Neural progenitor cell (in vitro differentiated cells): ENCODE results near the gene CLDN9. TPM values are rescaled to one million over a fixed set of nuclear protein-coding genes. Genes with fewer than 3 reads are reported as not detected.

ENCODE experiments used
- DNase-seq: peaks from one replicate; pipeline ENCODE4 v3.0.0-alpha.2; 2016; ENCODE audit warnings: low spot score
- H2AFZ ChIP-seq: fragments of 200-600 bp; sonication (generic); replicated peaks from 2 replicates; pipeline ENCODE4 v1.6.1; 2016; ENCODE audit warnings: antibody characterized with exemption
- H3F3A ChIP-seq: fragments of 200-600 bp; sonication (generic); 2 replicates; pipeline ENCODE4 v1.6.1; 2016; ENCODE audit warnings: antibody characterized with exemption, low read depth
- H3K27ac ChIP-seq: fragments of 200-600 bp; sonication (generic); 2 replicates; pipeline ENCODE4 v1.5.1; 2016; ENCODE audit warnings: mild to moderate bottlenecking
- H3K27me3 ChIP-seq: fragments of 200-600 bp; sonication (generic); 2 replicates; pipeline ENCODE4 v1.6.1; 2016; ENCODE audit warnings: mild to moderate bottlenecking, moderate library complexity
- H3K36me3 ChIP-seq: fragments of 200-600 bp; sonication (generic); 2 replicates; pipeline ENCODE4 v1.5.1; 2016
- H3K4me1 ChIP-seq: fragments of 200-600 bp; sonication (generic); 2 replicates; pipeline ENCODE4 v1.6.1; 2016; ENCODE audit warnings: mixed run types
- H3K4me2 ChIP-seq: fragments of 200-600 bp; sonication (generic); 2 replicates; pipeline ENCODE4 v1.6.1; 2016
- H3K4me3 ChIP-seq: fragments of 200-600 bp; sonication (generic); 2 replicates; pipeline ENCODE4 v1.5.1; 2016
- H3K79me2 ChIP-seq: fragments of 200-600 bp; sonication (generic); 2 replicates; pipeline ENCODE4 v1.6.1; 2016; ENCODE audit warnings: low read depth
- H3K9ac ChIP-seq: fragments of 200-600 bp; sonication (generic); 2 replicates; pipeline ENCODE4 v1.6.1; 2016
- H3K9me3 ChIP-seq: fragments of 200-600 bp; sonication (generic); 2 replicates; pipeline ENCODE4 v1.5.1; 2016; ENCODE audit warnings: low read depth
- H4K20me1 ChIP-seq: fragments of 200-600 bp; sonication (generic); 2 replicates; pipeline ENCODE4 v1.6.1; 2016; ENCODE audit warnings: low read depth
- H3K27ac Mint-ChIP-seq: 3 replicates; pipeline ENCODE4 v1.8.0; 2021; ENCODE audit warnings: mixed read lengths
- H3K27me3 Mint-ChIP-seq: 2 replicates; pipeline ENCODE4 v1.8.0; 2022; ENCODE audit warnings: low read depth, mild to moderate bottlenecking, inconsistent platforms, moderate library complexity, mixed read lengths; ENCODE audit not compliant: insufficient read depth
- H3K36me3 Mint-ChIP-seq: 3 replicates; pipeline ENCODE4 v1.8.0; 2021; ENCODE audit warnings: mixed read lengths
- H3K4me1 Mint-ChIP-seq: 3 replicates; pipeline ENCODE4 v1.8.0; 2021; ENCODE audit warnings: mixed read lengths
- H3K4me3 Mint-ChIP-seq: 3 replicates; pipeline ENCODE4 v1.8.0; 2021; ENCODE audit warnings: mild to moderate bottlenecking, moderate library complexity, mixed read lengths
- H3K9me3 Mint-ChIP-seq: 3 replicates; pipeline ENCODE4 v1.8.0; 2020; ENCODE audit warnings: mixed read lengths
- EZH2 ChIP-seq: fragments of 200-600 bp; sonication (generic); IDR thresholded peaks from 2 replicates; pipeline ENCODE4 v1.6.1; 2017; ENCODE audit warnings: antibody characterized with exemption, mild to moderate bottlenecking, moderate library complexity
- EZH2phosphoT487 ChIP-seq: fragments of 200-600 bp; sonication (generic); IDR thresholded peaks from 2 replicates; pipeline ENCODE4 v1.6.1; 2017; ENCODE audit warnings: antibody characterized with exemption
- total RNA-seq: library from RNA; depleted of rRNA; stranded (reverse); fragments of >200 nt; gene quantifications from 2 replicates; pipeline ENCODE4 v1.2.3, GENCODE V29; 2015; ENCODE audit warnings: low replicate concordance
- TF ChIP-seq, protein P1 (sequence below): fragments of 200-600 bp; sonication (generic); IDR thresholded peaks from 2 replicates; pipeline ENCODE4 v1.5.1; 2017; ENCODE audit warnings: antibody characterized with exemption, mild to moderate bottlenecking

CLDN9 gene
- total RNA-seq, 1 donor from 2014 or later: not detected

DNA sequence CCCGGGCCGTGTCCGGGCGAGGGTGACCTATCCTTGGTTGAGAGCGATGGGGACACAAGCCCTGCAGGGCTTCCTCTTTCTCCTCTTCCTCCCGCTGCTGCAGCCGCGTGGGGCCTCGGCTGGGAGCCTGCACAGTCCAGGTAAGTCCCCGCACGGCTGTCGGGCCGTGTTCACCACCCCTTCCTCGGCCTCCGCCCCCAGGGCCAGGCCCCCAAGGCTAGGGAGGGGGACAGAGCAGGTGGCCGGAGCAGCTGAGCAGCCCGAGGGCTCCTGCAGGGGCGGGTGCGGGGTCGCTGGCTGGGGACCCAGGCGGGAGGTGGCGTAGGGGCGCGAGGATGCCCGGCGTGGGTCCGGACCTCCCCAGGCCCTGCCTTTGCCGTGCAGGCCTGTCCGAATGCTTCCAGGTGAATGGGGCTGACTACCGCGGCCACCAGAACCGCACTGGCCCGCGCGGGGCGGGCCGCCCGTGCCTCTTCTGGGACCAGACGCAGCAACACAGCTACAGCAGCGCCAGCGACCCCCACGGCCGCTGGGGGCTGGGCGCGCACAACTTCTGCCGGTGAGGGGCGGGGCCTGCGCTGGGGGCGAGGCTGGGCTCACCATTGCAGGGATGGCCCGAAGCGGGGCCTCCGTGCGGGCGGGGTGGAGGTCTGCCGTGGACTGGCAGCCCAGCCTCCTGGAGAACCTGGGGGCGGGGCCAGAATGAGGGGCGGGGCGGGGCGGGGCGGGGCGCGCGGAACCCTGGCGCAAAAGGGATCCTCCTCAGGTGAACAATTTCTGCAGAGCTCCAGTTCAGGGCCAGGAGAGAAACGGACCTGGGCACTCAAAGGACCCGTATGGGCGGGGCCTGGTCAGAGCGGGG, 48.0 kb upstream of the CLDN9 start:
- Mint-ChIP-seq H3K9me3 (peaks cover 5% of the 10 kb centered on the region), H3K4me1 (peaks cover 12% of the 10 kb centered on the region), H3K36me3 (no peaks in the 10 kb centered on the region), H3K27ac (no peak overlapping the region), H3K4me3 (peak overlapping the region; percentile 86), H3K27me3 (peaks cover 19% of the 10 kb centered on the region)
- Histone ChIP-seq H3K9ac (no peak overlapping the region), H3K9me3 (no peaks in the 10 kb centered on the region), H3K27me3 (peaks cover 70% of the 10 kb centered on the region), H3K4me2 (peak overlapping the region; percentile 98), H3K4me1 (peaks cover 18% of the 10 kb centered on the region), H3F3A (peaks cover 44% of the 10 kb centered on the region), H3K4me3 (peak overlapping the region; percentile 63), H4K20me1 (peaks cover 36% of the 10 kb centered on the region), H3K79me2 (no peaks in the 10 kb centered on the region), H2AFZ (peak overlapping the region; percentile 75), H3K27ac (no peak overlapping the region), H3K36me3 (no peaks in the 10 kb centered on the region)
- peak; percentile 96 for DNase-seq
- TF ChIP-seq, protein P1, sequence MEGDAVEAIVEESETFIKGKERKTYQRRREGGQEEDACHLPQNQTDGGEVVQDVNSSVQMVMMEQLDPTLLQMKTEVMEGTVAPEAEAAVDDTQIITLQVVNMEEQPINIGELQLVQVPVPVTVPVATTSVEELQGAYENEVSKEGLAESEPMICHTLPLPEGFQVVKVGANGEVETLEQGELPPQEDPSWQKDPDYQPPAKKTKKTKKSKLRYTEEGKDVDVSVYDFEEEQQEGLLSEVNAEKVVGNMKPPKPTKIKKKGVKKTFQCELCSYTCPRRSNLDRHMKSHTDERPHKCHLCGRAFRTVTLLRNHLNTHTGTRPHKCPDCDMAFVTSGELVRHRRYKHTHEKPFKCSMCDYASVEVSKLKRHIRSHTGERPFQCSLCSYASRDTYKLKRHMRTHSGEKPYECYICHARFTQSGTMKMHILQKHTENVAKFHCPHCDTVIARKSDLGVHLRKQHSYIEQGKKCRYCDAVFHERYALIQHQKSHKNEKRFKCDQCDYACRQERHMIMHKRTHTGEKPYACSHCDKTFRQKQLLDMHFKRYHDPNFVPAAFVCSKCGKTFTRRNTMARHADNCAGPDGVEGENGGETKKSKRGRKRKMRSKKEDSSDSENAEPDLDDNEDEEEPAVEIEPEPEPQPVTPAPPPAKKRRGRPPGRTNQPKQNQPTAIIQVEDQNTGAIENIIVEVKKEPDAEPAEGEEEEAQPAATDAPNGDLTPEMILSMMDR: no peak
- no peak for TF ChIP-seq EZH2
- TF ChIP-seq EZH2phosphoT487: peak; percentile 47

DNA sequence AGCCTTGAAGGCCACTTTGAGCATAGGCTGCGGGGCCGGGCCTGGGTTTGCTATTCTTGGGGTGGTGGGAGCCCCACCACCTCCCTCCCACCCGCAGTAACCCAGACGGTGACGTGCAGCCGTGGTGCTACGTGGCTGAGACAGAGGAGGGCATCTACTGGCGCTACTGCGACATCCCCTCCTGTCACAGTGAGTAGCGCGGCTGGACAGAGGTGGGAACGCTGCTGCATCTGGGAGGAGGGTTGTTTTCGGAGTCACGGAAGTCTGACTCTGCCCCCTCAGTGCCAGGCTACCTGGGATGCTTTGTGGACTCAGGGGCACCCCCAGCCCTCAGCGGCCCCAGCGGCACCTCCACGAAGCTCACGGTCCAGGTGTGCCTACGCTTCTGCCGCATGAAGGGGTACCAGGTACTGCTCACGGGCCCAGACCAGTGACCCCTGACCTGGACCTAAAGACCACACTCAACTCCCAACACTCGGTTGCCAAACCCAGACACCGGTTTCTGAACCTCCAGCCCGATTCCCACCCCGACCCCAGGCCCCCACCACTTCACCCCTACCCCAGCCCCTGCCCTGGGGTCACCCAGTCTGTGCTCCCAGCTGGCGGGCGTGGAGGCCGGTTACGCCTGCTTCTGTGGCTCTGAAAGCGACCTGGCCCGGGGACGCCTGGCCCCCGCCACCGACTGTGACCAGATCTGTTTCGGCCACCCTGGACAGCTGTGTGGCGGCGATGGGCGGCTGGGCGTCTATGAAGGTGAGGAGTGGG, 46.5 kb upstream of the CLDN9 start:
- Histone ChIP-seq H4K20me1 (peaks cover 50% of the 10 kb centered on the region), H2AFZ (no peak overlapping the region), H3K9me3 (no peaks in the 10 kb centered on the region), H3K4me1 (peaks cover 22% of the 10 kb centered on the region), H3K4me2 (no peak overlapping the region), H3K27ac (no peak overlapping the region), H3K4me3 (no peak overlapping the region), H3K36me3 (no peaks in the 10 kb centered on the region), H3K9ac (no peak overlapping the region), H3K79me2 (no peaks in the 10 kb centered on the region), H3K27me3 (peaks cover 70% of the 10 kb centered on the region), H3F3A (peaks cover 57% of the 10 kb centered on the region)
- peak; percentile 1 for DNase-seq
- peaks cover 5% of the 10 kb centered on the region for H3K9me3 Mint-ChIP-seq
- TF ChIP-seq EZH2phosphoT487: no peak
- TF ChIP-seq EZH2: no peak
- TF ChIP-seq, protein P1: no peak
- no peaks in the 10 kb centered on the region for H3K36me3 Mint-ChIP-seq
- no peak overlapping the region for H3K27ac Mint-ChIP-seq
- H3K4me1 Mint-ChIP-seq: peaks cover 20% of the 10 kb centered on the region
- no peak overlapping the region for H3K4me3 Mint-ChIP-seq
- H3K27me3 Mint-ChIP-seq: peaks cover 21% of the 10 kb centered on the region

DNA sequence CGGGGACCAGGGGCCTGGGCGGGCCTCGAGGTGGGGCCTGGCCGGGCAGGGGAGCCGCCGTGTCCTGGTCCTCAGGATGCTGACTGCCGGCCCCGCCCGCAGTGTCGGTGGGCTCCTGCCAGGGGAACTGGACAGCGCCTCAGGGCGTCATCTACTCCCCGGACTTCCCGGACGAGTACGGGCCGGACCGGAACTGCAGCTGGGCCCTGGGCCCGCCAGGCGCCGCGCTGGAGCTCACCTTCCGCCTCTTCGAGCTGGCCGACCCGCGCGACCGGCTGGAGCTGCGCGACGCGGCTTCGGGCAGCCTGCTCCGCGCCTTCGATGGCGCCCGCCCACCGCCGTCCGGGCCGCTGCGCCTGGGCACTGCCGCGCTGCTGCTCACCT, 45.9 kb upstream of the CLDN9 start:
- Mint-ChIP-seq H3K36me3 (no peaks in the 10 kb centered on the region), H3K4me3 (no peak overlapping the region), H3K27ac (no peak overlapping the region), H3K4me1 (peaks cover 19% of the 10 kb centered on the region), H3K27me3 (peaks cover 19% of the 10 kb centered on the region), H3K9me3 (peaks cover 5% of the 10 kb centered on the region)
- H3F3A ChIP-seq: peaks cover 57% of the 10 kb centered on the region
- no peak overlapping the region for H2AFZ ChIP-seq
- H3K9ac ChIP-seq: no peak overlapping the region
- H3K36me3 ChIP-seq: no peaks in the 10 kb centered on the region
- H3K4me3 ChIP-seq: no peak overlapping the region
- H3K27ac ChIP-seq: no peak overlapping the region
- no peaks in the 10 kb centered on the region for H3K9me3 ChIP-seq
- TF ChIP-seq, protein P1: no peak
- peak; percentile 40 for TF ChIP-seq EZH2
- H4K20me1 ChIP-seq: peaks cover 55% of the 10 kb centered on the region
- H3K27me3 ChIP-seq: peaks cover 70% of the 10 kb centered on the region
- DNase-seq: peak; percentile 29
- no peaks in the 10 kb centered on the region for H3K79me2 ChIP-seq
- H3K4me2 ChIP-seq: peak overlapping the region; percentile 9
- H3K4me1 ChIP-seq: peaks cover 22% of the 10 kb centered on the region
